Neural progenitor cell (in vitro differentiated cells): ENCODE measurements around the gene PCSK6. TPM values are rescaled to one million over a fixed set of nuclear protein-coding genes. Genes with fewer than 3 reads are reported as not detected.

Experiments
- DNase-seq: peaks from one replicate; pipeline ENCODE4 v3.0.0-alpha.2; 2016; ENCODE audit warnings: low spot score
- H2AFZ ChIP-seq: fragments of 200-600 bp; sonication (generic); replicated peaks from 2 replicates; pipeline ENCODE4 v1.6.1; 2016; ENCODE audit warnings: antibody characterized with exemption
- H3F3A ChIP-seq: fragments of 200-600 bp; sonication (generic); 2 replicates; pipeline ENCODE4 v1.6.1; 2016; ENCODE audit warnings: antibody characterized with exemption, low read depth
- H3K27ac ChIP-seq: fragments of 200-600 bp; sonication (generic); 2 replicates; pipeline ENCODE4 v1.5.1; 2016; ENCODE audit warnings: mild to moderate bottlenecking
- H3K27me3 ChIP-seq: fragments of 200-600 bp; sonication (generic); 2 replicates; pipeline ENCODE4 v1.6.1; 2016; ENCODE audit warnings: mild to moderate bottlenecking, moderate library complexity
- H3K36me3 ChIP-seq: fragments of 200-600 bp; sonication (generic); 2 replicates; pipeline ENCODE4 v1.5.1; 2016
- H3K4me1 ChIP-seq: fragments of 200-600 bp; sonication (generic); 2 replicates; pipeline ENCODE4 v1.6.1; 2016; ENCODE audit warnings: mixed run types
- H3K4me2 ChIP-seq: fragments of 200-600 bp; sonication (generic); 2 replicates; pipeline ENCODE4 v1.6.1; 2016
- H3K4me3 ChIP-seq: fragments of 200-600 bp; sonication (generic); 2 replicates; pipeline ENCODE4 v1.5.1; 2016
- H3K79me2 ChIP-seq: fragments of 200-600 bp; sonication (generic); 2 replicates; pipeline ENCODE4 v1.6.1; 2016; ENCODE audit warnings: low read depth
- H3K9ac ChIP-seq: fragments of 200-600 bp; sonication (generic); 2 replicates; pipeline ENCODE4 v1.6.1; 2016
- H3K9me3 ChIP-seq: fragments of 200-600 bp; sonication (generic); 2 replicates; pipeline ENCODE4 v1.5.1; 2016; ENCODE audit warnings: low read depth
- H4K20me1 ChIP-seq: fragments of 200-600 bp; sonication (generic); 2 replicates; pipeline ENCODE4 v1.6.1; 2016; ENCODE audit warnings: low read depth
- H3K27ac Mint-ChIP-seq: 3 replicates; pipeline ENCODE4 v1.8.0; 2021; ENCODE audit warnings: mixed read lengths
- H3K27me3 Mint-ChIP-seq: 2 replicates; pipeline ENCODE4 v1.8.0; 2022; ENCODE audit warnings: low read depth, mild to moderate bottlenecking, inconsistent platforms, moderate library complexity, mixed read lengths; ENCODE audit not compliant: insufficient read depth
- H3K36me3 Mint-ChIP-seq: 3 replicates; pipeline ENCODE4 v1.8.0; 2021; ENCODE audit warnings: mixed read lengths
- H3K4me1 Mint-ChIP-seq: 3 replicates; pipeline ENCODE4 v1.8.0; 2021; ENCODE audit warnings: mixed read lengths
- H3K4me3 Mint-ChIP-seq: 3 replicates; pipeline ENCODE4 v1.8.0; 2021; ENCODE audit warnings: mild to moderate bottlenecking, moderate library complexity, mixed read lengths
- H3K9me3 Mint-ChIP-seq: 3 replicates; pipeline ENCODE4 v1.8.0; 2020; ENCODE audit warnings: mixed read lengths
- EZH2 ChIP-seq: fragments of 200-600 bp; sonication (generic); IDR thresholded peaks from 2 replicates; pipeline ENCODE4 v1.6.1; 2017; ENCODE audit warnings: antibody characterized with exemption, mild to moderate bottlenecking, moderate library complexity
- EZH2phosphoT487 ChIP-seq: fragments of 200-600 bp; sonication (generic); IDR thresholded peaks from 2 replicates; pipeline ENCODE4 v1.6.1; 2017; ENCODE audit warnings: antibody characterized with exemption
- total RNA-seq: library from RNA; depleted of rRNA; stranded (reverse); fragments of >200 nt; gene quantifications from 2 replicates; pipeline ENCODE4 v1.2.3, GENCODE V29; 2015; ENCODE audit warnings: low replicate concordance
- TF ChIP-seq, protein P1 (sequence below): fragments of 200-600 bp; sonication (generic); IDR thresholded peaks from 2 replicates; pipeline ENCODE4 v1.5.1; 2017; ENCODE audit warnings: antibody characterized with exemption, mild to moderate bottlenecking

PCSK6 gene
- total RNA-seq, 1 donor from 2014 or later = 1.9 TPM

DNA sequence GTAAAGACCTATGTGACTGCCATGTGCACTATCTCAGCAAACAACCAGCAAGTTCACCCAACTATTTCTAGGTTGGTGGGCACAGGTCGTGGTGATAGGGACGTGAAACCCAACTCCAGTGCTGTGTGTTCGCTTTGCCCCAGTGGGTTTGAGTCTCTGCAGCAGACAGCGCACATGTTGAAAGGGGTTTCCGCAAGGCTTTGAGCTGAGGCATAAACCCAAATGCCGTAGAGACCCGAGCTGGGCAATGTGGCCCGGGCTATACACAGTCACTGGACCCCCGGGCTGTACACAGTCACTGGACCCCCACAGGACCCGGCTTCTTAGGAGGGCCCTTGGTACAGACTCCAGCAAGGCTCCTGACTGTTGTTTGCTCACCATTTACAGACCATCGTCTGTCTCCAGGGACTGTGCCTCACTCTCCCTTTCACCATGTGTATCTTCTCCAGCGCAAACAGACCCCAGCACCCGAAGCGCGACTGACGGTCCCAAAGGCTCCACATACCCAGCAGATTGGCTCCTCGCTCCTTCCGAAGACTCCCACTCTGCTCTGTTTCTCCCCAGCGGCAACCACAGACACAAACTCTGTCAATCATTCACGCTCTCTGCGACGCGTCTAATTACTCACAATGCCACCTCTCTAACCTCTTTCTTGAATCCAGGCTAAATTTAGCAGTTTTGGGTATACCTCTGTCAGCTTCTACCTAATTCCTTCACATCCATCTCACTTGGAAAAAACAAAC lies 31.2 kb downstream of the PCSK6 start:
- H3K9ac ChIP-seq = no peak overlapping the region
- peaks cover 2% of the 10 kb centered on the region for H3K4me1 ChIP-seq
- H3K36me3 ChIP-seq = no peaks in the 10 kb centered on the region
- no peak overlapping the region for H3K4me3 Mint-ChIP-seq
- no peak overlapping the region for H3K27ac ChIP-seq
- no peaks in the 10 kb centered on the region for H3K9me3 ChIP-seq
- H3K9me3 Mint-ChIP-seq = no peaks in the 10 kb centered on the region
- TF ChIP-seq, protein P1, sequence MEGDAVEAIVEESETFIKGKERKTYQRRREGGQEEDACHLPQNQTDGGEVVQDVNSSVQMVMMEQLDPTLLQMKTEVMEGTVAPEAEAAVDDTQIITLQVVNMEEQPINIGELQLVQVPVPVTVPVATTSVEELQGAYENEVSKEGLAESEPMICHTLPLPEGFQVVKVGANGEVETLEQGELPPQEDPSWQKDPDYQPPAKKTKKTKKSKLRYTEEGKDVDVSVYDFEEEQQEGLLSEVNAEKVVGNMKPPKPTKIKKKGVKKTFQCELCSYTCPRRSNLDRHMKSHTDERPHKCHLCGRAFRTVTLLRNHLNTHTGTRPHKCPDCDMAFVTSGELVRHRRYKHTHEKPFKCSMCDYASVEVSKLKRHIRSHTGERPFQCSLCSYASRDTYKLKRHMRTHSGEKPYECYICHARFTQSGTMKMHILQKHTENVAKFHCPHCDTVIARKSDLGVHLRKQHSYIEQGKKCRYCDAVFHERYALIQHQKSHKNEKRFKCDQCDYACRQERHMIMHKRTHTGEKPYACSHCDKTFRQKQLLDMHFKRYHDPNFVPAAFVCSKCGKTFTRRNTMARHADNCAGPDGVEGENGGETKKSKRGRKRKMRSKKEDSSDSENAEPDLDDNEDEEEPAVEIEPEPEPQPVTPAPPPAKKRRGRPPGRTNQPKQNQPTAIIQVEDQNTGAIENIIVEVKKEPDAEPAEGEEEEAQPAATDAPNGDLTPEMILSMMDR = no peak
- TF ChIP-seq EZH2phosphoT487 (no peak), EZH2 (no peak)
- no peak overlapping the region for H2AFZ ChIP-seq
- no peaks in the 10 kb centered on the region for H3K79me2 ChIP-seq
- H3K4me3 ChIP-seq = no peak overlapping the region
- peaks cover under 1% of the 10 kb centered on the region for H3K36me3 Mint-ChIP-seq
- H3K27me3 ChIP-seq = no peaks in the 10 kb centered on the region
- peaks cover 6% of the 10 kb centered on the region for H3K27me3 Mint-ChIP-seq
- peaks cover 24% of the 10 kb centered on the region for H3K4me1 Mint-ChIP-seq
- H3F3A ChIP-seq = no peaks in the 10 kb centered on the region
- no peak overlapping the region for H3K4me2 ChIP-seq
- no peaks in the 10 kb centered on the region for H4K20me1 ChIP-seq
- no peak for DNase-seq
- peak overlapping the region; percentile 51 for H3K27ac Mint-ChIP-seq

DNA sequence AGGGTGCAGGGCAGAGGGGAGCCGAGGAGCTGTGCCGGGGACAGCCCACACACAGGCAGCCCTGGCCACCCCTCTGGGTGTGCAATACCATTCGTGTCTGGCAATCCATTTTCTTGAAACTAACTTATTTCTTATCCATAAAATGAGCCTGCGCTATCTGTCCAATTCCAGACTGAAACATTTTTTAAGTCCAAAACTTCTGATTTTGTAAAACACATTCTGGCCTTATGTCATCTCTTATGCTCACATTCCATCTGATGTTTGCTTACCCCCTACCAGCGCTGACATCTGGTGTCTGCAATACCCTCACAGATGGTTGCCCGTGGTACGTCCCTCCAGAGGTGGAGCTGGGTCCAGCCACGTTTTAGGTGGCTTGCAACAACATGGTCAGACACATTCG lies 31.8 kb downstream of the PCSK6 start:
- Histone ChIP-seq H3F3A (no peaks in the 10 kb centered on the region), H3K36me3 (no peaks in the 10 kb centered on the region), H3K4me2 (no peak overlapping the region), H3K79me2 (no peaks in the 10 kb centered on the region), H3K9ac (no peak overlapping the region), H3K4me3 (no peak overlapping the region), H4K20me1 (no peaks in the 10 kb centered on the region), H3K9me3 (no peaks in the 10 kb centered on the region), H2AFZ (no peak overlapping the region), H3K27ac (no peak overlapping the region), H3K27me3 (no peaks in the 10 kb centered on the region), H3K4me1 (peaks cover 8% of the 10 kb centered on the region)
- peak overlapping the region; percentile 48 for H3K4me3 Mint-ChIP-seq
- peaks cover 6% of the 10 kb centered on the region for H3K27me3 Mint-ChIP-seq
- DNase-seq = no peak
- peaks cover 29% of the 10 kb centered on the region for H3K4me1 Mint-ChIP-seq
- TF ChIP-seq EZH2phosphoT487 (no peak), EZH2 (no peak)
- TF ChIP-seq, protein P1 = no peak
- H3K27ac Mint-ChIP-seq = no peak overlapping the region
- no peaks in the 10 kb centered on the region for H3K36me3 Mint-ChIP-seq
- H3K9me3 Mint-ChIP-seq = no peaks in the 10 kb centered on the region

DNA sequence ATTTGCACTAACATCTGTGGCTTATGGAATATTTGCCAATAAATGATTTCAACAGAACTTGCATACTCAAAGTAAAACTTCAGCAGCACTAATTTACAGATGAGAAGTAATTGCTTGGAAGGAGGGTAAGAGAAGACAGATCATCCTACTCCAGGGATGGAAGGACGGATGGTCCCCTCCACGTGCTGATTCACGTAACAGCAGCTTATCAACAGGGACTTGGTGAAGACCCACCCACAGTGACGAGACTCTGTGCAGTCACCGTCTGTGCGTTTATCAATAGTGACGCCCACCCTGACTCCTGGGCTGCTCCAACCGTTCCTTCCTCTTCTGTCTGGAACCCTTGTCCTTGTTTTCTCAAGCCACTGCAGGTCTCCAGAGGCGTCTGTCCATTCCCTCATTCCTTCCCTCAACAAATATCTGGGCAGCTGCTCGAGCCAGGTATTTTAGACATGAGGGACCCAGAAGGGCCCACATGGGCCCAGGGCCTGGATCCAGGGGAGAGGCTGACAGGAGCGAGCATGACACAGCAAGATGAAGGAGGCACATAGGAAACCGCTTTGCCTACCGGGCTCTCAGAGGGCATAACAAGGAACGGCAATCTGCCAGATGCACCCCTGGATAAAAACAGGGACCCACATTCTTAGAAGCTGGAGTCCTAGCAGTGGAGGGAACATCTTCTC lies 33.3 kb downstream of the PCSK6 start:
- H3K27me3 ChIP-seq = no peaks in the 10 kb centered on the region
- peaks cover 43% of the 10 kb centered on the region for H3K4me1 Mint-ChIP-seq
- peaks cover 6% of the 10 kb centered on the region for H3K27me3 Mint-ChIP-seq
- no peak overlapping the region for H3K4me3 Mint-ChIP-seq
- no peaks in the 10 kb centered on the region for H3K36me3 Mint-ChIP-seq
- no peak overlapping the region for H3K27ac ChIP-seq
- H3K4me1 ChIP-seq = peaks cover 11% of the 10 kb centered on the region
- no peaks in the 10 kb centered on the region for H4K20me1 ChIP-seq
- no peaks in the 10 kb centered on the region for H3F3A ChIP-seq
- no peak for TF ChIP-seq EZH2
- TF ChIP-seq, protein P1 = no peak
- TF ChIP-seq EZH2phosphoT487 = no peak
- H2AFZ ChIP-seq = no peak overlapping the region
- no peak overlapping the region for H3K9ac ChIP-seq
- no peaks in the 10 kb centered on the region for H3K79me2 ChIP-seq
- peak overlapping the region; percentile 46 for H3K27ac Mint-ChIP-seq
- no peak overlapping the region for H3K4me3 ChIP-seq
- no peak for DNase-seq
- no peaks in the 10 kb centered on the region for H3K9me3 ChIP-seq
- no peaks in the 10 kb centered on the region for H3K36me3 ChIP-seq
- H3K9me3 Mint-ChIP-seq = no peaks in the 10 kb centered on the region
- H3K4me2 ChIP-seq = no peak overlapping the region
